Measurements from ENCODE around the gene GATM.
A peak's percentile ranks its signal among the peaks of the same experiment; 100 is the strongest.

The GATM gene

DNA sequence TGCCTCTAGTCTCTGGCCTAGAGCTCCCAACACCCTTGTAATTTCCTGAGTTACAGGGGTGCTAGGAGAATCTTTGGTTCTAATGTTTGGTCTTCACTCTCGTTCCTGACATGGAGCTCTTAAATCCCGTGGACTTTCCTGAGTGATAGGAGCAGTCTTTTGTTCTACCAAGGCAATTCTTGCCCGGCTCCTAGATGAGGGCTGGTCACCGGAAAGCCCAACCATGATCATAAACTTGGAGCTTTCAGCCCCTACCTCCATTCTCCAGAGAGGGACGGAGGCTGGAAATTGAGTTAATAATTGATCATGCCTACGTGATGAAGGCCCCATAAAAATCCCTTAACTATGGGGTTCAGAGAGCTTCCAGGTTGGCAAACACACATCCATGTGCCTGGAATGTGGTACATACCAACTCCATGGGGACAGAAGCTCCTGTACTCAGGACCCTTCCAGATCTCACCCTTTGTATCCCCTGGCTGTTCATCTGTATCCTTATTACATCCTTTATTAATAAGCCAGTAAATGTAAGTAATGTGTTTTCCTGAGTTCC, 18.8 kb upstream of the GATM start:
- H3K27ac Mint-ChIP-seq, result no peak overlapping the region

DNA sequence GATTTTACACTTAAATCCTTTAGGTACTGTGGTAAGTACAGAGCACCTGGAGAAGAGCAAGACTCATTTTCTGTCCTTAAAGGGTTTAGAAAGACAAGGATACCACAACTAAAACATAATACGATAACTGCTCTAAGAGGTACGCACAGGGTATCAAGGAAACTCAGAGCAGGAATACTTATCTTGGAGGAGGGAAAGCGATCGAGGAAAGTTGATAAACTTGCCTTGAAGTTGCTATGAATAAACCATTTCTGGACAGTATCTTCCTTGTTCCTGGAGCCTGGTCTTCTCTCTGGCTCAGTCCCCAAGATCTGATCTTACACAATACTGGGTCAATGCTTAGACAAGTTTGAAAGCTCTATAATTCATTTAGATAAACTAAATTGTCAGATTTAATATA, 17.6 kb upstream of the GATM start:
- Mint-ChIP-seq H3K4me3 (no peak overlapping the region), H3K36me3 (ENCODE audit: low read depth) (no peaks in the 10 kb centered on the region), H3K4me1 (ENCODE audit: low read depth) (peaks cover 11% of the 10 kb centered on the region), H3K9me3 (no peaks in the 10 kb centered on the region), H3K27me3 (peaks cover 14% of the 10 kb centered on the region), H3K27ac (no peak overlapping the region)

More for the DNA sequence above, 18.8 kb upstream of the GATM start:
- Mint-ChIP-seq H3K9me3 (no peaks in the 10 kb centered on the region), H3K4me1 (ENCODE audit: low read depth) (peaks cover 18% of the 10 kb centered on the region), H3K4me3 (no peak overlapping the region), H3K36me3 (ENCODE audit: low read depth) (no peaks in the 10 kb centered on the region), H3K27me3 (peaks cover 10% of the 10 kb centered on the region)

GRCh38 chr15:45394681-45395080, 16.3 kb upstream of the GATM start:
- Mint-ChIP-seq H3K4me3 (no peak overlapping the region), H3K27me3 (peaks cover 18% of the 10 kb centered on the region), H3K27ac (no peak overlapping the region), H3K9me3 (no peaks in the 10 kb centered on the region), H3K4me1 (ENCODE audit: low read depth) (peaks cover 9% of the 10 kb centered on the region), H3K36me3 (ENCODE audit: low read depth) (no peaks in the 10 kb centered on the region)

- Mint-ChIP-seq H3K27me3 (peaks cover 18% of the 10 kb centered on the region), H3K4me1 (ENCODE audit: low read depth) (peaks cover 6% of the 10 kb centered on the region), H3K4me3 (no peak overlapping the region), H3K36me3 (ENCODE audit: low read depth) (no peaks in the 10 kb centered on the region), H3K27ac (no peak overlapping the region), H3K9me3 (no peaks in the 10 kb centered on the region)
Observed at GRCh38 chr15:45393851-45394250, 15.5 kb upstream of the GATM start.

DNA sequence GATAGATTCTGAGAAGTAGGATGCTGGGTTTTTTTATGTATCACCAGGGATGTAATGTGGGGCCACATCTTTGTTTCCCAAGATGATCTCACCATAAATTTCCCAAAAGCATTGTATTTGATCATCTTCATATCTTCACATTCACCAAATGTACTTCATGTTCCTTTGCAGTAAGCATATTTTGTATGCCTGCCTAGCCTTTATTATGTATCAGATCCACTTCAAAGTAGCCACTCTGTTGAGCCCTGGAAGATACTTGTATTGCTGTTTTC, 14.2 kb upstream of the GATM start:
- Mint-ChIP-seq H3K36me3 (ENCODE audit: low read depth) (no peaks in the 10 kb centered on the region), H3K4me1 (ENCODE audit: low read depth) (peaks cover 6% of the 10 kb centered on the region), H3K4me3 (no peak overlapping the region), H3K27ac (no peak overlapping the region), H3K9me3 (no peaks in the 10 kb centered on the region), H3K27me3 (peaks cover 22% of the 10 kb centered on the region)

- Mint-ChIP-seq H3K27me3 (peaks cover 25% of the 10 kb centered on the region), H3K36me3 (ENCODE audit: low read depth) (no peaks in the 10 kb centered on the region), H3K9me3 (no peaks in the 10 kb centered on the region), H3K27ac (peak overlapping the region; percentile 15), H3K4me3 (peak overlapping the region; percentile 37), H3K4me1 (ENCODE audit: low read depth) (peaks cover 6% of the 10 kb centered on the region)
Observed at GRCh38 chr15:45391746-45392583, 13.6 kb upstream of the GATM start.

DNA sequence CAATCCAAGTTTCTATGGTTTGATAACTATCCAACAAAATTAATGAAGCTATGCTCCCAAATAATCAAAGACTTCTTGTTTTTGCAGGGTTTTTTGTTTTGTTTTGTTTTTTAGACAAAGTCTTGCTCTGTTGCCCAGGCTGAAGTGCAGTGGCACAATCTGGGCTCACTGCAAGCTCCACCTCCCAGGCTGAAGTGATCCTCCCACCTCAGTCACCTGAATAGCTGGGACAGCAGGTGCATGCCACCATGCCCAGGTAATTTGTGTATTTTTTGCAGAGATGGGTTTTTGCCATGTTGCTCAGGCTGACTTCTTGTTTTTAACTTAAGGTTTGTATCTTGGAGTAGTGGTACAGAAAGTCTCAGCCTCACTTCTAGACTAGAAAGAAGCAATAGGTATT, 11.0 kb upstream of the GATM start:
- no peaks in the 10 kb centered on the region for H3K36me3 Mint-ChIP-seq (ENCODE audit: low read depth)
- H3K4me3 Mint-ChIP-seq, result no peak overlapping the region
- H3K4me1 Mint-ChIP-seq (ENCODE audit: low read depth), result peaks cover 6% of the 10 kb centered on the region
- no peak overlapping the region for H3K27ac Mint-ChIP-seq
- no peaks in the 10 kb centered on the region for H3K9me3 Mint-ChIP-seq
- H3K27me3 Mint-ChIP-seq, result peaks cover 26% of the 10 kb centered on the region

DNA sequence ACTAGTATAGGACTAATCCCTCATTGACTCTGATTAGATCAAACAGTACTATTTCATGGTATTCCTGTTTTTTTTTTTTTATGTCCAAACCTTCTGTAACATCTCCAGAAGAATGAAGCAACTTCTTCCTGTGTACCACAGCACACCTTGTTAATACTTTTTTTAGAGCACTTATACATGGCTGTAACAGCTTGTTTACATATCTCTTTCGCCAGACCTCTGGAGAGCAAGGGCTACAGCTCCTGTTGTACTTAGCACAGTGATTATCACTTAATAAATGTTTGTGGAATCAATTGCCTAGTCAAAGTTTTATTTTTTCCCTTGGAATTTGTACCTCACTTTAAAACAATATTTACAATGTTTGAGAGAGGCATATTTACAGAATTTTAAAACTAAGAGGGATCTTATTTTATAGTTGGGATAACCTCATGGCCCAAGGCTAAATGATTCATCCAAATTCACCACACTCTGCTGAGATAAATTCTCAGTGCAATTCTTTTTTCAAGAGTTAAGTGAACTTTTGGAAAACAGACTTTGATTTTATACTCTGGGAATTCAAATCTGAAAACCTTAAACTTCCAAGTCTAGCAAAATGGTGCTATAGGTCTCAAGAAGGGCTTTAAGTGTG, 9.2 kb upstream of the GATM start:
- peaks cover 19% of the 10 kb centered on the region for H3K27me3 Mint-ChIP-seq
- no peak overlapping the region for H3K4me3 Mint-ChIP-seq
- no peak overlapping the region for H3K27ac Mint-ChIP-seq
- no peaks in the 10 kb centered on the region for H3K36me3 Mint-ChIP-seq (ENCODE audit: low read depth)
- H3K9me3 Mint-ChIP-seq, result no peaks in the 10 kb centered on the region
- peaks cover 4% of the 10 kb centered on the region for H3K4me1 Mint-ChIP-seq (ENCODE audit: low read depth)

DNA sequence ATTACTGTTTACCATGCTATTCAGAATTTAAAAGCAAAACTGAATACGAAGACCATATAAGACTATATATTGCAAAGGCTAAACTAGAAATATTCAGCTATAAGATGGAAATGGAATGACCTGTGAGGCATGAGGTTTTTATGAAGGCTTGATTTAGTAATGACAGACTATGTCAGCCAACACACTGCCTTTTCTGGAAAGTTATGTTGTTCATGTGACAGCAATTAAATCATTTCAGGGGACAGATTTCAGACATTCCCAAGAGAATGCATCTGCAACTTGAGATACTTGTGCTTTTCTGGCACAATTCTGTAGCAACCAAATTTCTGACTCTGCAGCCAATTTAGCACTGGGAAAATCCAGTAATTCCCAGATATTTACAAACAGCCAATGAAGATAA, 8.6 kb upstream of the GATM start:
- no peaks in the 10 kb centered on the region for H3K4me1 Mint-ChIP-seq (ENCODE audit: low read depth)
- no peak overlapping the region for H3K4me3 Mint-ChIP-seq
- peaks cover 14% of the 10 kb centered on the region for H3K27me3 Mint-ChIP-seq
- H3K9me3 Mint-ChIP-seq, result no peaks in the 10 kb centered on the region
- no peak overlapping the region for H3K27ac Mint-ChIP-seq
- H3K36me3 Mint-ChIP-seq (ENCODE audit: low read depth), result no peaks in the 10 kb centered on the region

DNA sequence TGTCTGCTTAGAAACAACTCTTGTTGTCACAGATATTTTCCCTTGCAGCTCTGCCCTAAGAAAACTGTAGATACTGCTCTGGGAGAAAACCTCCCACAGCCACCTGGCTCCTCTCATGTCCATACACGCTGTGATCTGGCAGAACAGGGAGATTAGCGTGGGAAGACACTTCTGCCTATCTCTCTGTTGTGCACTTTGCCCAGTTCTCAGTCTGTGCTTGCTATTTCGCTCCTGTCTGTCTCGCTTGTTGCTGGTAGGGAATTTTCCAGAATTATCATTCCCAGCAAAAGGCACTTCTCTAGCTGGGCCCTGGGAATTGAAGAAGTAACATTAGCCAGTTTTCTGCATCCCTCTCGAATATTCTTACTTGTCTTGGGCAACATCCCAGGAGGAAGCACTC, 8.1 kb upstream of the GATM start:
- Mint-ChIP-seq H3K36me3 (ENCODE audit: low read depth) (no peaks in the 10 kb centered on the region), H3K9me3 (no peaks in the 10 kb centered on the region), H3K27ac (no peak overlapping the region), H3K4me3 (no peak overlapping the region), H3K4me1 (ENCODE audit: low read depth) (no peaks in the 10 kb centered on the region), H3K27me3 (peaks cover 12% of the 10 kb centered on the region)

- H3K9me3 Mint-ChIP-seq, result no peaks in the 10 kb centered on the region
- peaks cover 12% of the 10 kb centered on the region for H3K27me3 Mint-ChIP-seq
- no peak overlapping the region for H3K27ac Mint-ChIP-seq
- H3K36me3 Mint-ChIP-seq (ENCODE audit: low read depth), result no peaks in the 10 kb centered on the region
- H3K4me3 Mint-ChIP-seq, result no peak overlapping the region
- H3K4me1 Mint-ChIP-seq (ENCODE audit: low read depth), result no peaks in the 10 kb centered on the region
Observed at GRCh38 chr15:45385590-45385989, 7.2 kb upstream of the GATM start.

- Mint-ChIP-seq H3K4me1 (ENCODE audit: low read depth) (no peaks in the 10 kb centered on the region), H3K9me3 (no peaks in the 10 kb centered on the region), H3K36me3 (ENCODE audit: low read depth) (no peaks in the 10 kb centered on the region), H3K27ac (no peak overlapping the region), H3K27me3 (peaks cover 13% of the 10 kb centered on the region), H3K4me3 (no peak overlapping the region)
Observed at GRCh38 chr15:45384700-45385099, 6.4 kb upstream of the GATM start.

DNA sequence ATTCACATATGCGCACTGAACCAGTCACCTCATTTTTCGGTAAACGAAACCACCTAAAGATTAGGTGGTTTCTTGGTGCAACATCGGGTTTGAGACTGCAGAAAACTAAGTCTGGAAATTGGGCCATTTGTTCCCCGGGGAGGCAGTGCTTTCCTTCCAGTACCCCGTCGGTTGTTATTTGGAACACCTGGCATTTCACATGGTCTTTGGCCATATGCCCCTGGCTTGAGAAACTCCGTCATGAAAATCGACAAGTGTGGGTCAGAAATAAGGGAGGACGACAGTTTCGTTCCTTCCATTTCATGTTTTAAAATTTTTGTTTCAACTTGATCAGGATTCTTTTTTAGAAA, 544 bp upstream of the GATM start:
- H3K27ac Mint-ChIP-seq, result no peak overlapping the region
- H3K4me1 Mint-ChIP-seq (ENCODE audit: low read depth), result peaks cover 20% of the 10 kb centered on the region
- H3K27me3 Mint-ChIP-seq, result peaks cover 41% of the 10 kb centered on the region

DNA sequence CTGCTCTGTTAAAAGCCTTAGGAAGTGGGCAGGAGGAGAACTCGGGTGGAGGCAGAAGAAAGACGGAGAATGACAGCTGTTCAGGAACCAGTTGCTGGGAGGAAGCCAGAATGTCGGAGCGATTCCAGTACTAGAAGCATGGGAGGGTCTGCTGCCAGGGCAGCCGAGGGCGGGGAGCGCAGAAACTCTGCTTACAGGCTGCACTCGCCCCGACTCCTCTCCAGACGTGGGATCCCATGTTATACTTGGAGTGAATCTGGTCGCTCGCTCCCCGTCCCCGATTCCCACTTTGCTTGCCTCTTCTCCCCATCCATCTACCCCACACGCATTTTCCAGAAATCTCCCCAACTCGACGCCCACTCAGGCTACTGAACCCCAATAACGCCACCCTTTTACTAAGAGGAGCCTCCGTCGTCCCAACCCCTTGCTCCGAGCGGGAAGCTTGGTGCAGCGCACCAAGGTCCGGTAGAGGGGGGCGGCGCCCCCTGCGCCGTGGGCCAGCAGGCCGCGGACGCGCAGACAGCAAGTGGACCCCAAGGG, 665 bp downstream of the GATM start:
- Mint-ChIP-seq H3K36me3 (ENCODE audit: low read depth) (no peaks in the 10 kb centered on the region), H3K27me3 (peaks cover 41% of the 10 kb centered on the region), H3K27ac (no peak overlapping the region), H3K4me3 (peak overlapping the region; percentile 70), H3K4me1 (ENCODE audit: low read depth) (peaks cover 20% of the 10 kb centered on the region), H3K9me3 (no peaks in the 10 kb centered on the region)

More for the DNA sequence above, 544 bp upstream of the GATM start:
- Mint-ChIP-seq H3K36me3 (ENCODE audit: low read depth) (no peaks in the 10 kb centered on the region), H3K4me3 (peak overlapping the region; percentile 73), H3K9me3 (no peaks in the 10 kb centered on the region)

DNA sequence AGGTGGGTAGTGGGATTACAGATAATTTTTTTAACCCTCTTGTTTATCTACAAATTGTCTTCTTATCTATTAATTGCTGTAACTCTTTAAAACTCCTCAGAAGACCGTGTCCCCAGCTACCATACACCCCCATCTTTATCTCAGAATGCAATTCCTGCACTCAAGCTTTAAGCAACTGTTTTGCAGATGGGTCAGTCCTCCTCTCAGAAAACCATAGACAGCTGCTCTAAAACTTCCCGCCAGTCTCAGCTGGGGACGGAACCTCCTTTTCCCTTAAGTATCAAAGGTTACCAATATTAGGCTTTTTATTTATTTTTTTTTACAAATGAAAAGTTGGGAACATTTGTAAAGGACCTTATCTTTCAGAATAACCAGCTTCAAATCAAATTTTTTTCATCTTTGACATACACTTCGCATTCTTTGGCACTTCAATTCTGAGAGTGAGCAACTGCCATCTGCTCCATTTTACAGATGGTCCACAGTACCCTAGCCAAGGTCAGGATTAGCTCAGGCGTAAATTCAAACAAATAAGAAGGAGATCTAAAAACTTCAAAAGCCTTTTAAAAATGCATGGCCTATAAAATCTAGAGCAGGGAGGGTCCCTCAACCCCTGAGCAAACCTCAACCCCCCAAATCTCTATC, 1.3 kb downstream of the GATM start:
- Mint-ChIP-seq H3K9me3 (no peaks in the 10 kb centered on the region), H3K36me3 (ENCODE audit: low read depth) (no peaks in the 10 kb centered on the region), H3K27ac (no peak overlapping the region), H3K4me1 (ENCODE audit: low read depth) (peaks cover 20% of the 10 kb centered on the region), H3K4me3 (peak overlapping the region; percentile 70), H3K27me3 (peaks cover 45% of the 10 kb centered on the region)
